GM10248 (cell line): ENCODE measurements around the gene RTN4R.
"Not testable (repeated sequence)": the region's sequence is repeated elsewhere in the genome, so short reads cannot be mapped to it uniquely, and the experiment has no call there.

Experiments
- CTCF ChIA-PET: fragments of 300-600 bp; sonication (Branson Sonifier 250); formaldehyde crosslinking; extraction: SDS; loops from one replicate; lab custom pipeline; 2021; ENCODE audit warnings: antibody characterized with exemption; lab: Yijun Ruan, JAX
- POLR2A ChIA-PET: fragments of 350-650 bp; sonication (Branson Sonifier 250); formaldehyde crosslinking; extraction: SDS; loops from one replicate; lab custom pipeline; 2020; ENCODE audit warnings: antibody characterized with exemption; lab: Yijun Ruan, JAX
- DNase-seq: peaks from one replicate; pipeline ENCODE4 v3.0.0; 2012; ENCODE audit errors: extremely low spot score
- TF ChIP-seq, protein P1 (sequence below): IDR thresholded peaks from 2 replicates; pipeline ENCODE4 v1.5.1; 2012; ENCODE audit warnings: mild to moderate bottlenecking, low read depth; ENCODE audit errors: extremely low read depth, missing control alignments, control extremely low read depth

The RTN4R gene

DNA sequence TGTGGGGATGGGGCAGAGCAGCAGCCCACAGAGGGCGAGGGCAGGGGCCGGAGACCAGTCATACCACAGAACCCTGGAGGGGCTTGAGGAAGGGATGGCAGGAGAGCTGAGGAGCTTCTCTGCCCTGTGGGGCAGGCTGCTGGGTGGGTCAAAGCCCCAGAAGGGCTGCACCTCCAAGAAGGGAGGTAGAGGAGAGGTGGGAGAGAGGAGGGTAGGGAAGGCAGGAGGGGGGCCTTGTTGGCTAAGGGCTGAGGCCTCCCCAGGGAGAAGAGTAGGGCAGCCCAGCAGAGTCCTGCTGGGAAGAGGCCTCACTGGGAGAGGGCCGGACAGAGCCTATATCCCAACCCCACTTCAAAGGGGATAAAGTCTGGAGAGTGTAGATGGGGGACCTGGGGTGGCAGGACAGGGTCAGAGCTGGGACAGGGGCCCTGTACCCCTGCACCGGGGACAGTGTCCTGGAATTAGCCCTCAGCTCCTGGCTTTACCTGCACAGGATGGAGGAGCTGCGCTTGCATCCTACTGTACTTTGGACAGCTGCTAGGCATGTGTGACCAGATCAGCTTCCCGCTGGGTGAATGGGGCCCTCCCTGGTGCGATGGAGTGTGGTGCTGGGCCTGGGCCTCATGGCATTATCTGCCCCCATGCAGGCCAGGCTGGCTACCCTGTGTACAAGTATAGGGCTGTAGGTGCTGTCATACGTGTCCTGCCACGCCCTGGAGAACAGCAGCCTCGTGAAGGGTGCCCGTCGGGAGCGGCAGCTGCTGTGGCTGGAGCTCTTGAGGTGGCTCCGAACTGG, 44.5 kb upstream of the RTN4R start:
- ChIA-PET CTCF (no interaction called here), POLR2A (no interaction called here)
- TF ChIP-seq, protein P1, sequence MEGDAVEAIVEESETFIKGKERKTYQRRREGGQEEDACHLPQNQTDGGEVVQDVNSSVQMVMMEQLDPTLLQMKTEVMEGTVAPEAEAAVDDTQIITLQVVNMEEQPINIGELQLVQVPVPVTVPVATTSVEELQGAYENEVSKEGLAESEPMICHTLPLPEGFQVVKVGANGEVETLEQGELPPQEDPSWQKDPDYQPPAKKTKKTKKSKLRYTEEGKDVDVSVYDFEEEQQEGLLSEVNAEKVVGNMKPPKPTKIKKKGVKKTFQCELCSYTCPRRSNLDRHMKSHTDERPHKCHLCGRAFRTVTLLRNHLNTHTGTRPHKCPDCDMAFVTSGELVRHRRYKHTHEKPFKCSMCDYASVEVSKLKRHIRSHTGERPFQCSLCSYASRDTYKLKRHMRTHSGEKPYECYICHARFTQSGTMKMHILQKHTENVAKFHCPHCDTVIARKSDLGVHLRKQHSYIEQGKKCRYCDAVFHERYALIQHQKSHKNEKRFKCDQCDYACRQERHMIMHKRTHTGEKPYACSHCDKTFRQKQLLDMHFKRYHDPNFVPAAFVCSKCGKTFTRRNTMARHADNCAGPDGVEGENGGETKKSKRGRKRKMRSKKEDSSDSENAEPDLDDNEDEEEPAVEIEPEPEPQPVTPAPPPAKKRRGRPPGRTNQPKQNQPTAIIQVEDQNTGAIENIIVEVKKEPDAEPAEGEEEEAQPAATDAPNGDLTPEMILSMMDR = no peak
- DNase-seq = no peak

- CTCF ChIA-PET, POLR2A ChIA-PET, DNase-seq: not testable (repeated sequence)
Measured at GRCh38 chr22:20311249-20312062, 43.3 kb upstream of the RTN4R start.

DNA sequence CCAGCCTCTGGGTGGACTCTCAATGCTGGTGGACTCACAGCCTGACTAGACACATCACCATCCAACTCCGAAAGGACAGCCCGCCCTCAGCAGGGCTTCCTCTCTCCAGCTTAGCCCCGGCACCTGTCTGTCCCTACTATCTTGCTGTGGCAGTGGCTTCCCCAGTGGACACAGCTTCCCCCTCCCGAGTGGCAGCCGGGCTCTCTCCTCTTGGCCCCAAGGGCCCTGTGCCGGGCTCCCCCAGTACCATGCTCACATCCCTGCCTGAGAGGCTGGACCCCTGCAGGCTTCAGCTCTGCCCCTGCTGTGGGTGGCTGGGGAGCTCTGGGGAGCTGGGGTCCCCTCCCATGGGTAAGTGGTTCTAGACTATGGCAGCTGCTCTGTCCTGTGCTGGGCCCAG, 42.7 kb upstream of the RTN4R start:
- CTCF ChIA-PET, DNase-seq, POLR2A ChIA-PET: not testable (repeated sequence)

GRCh38 chr22:20310180-20310579, 42.1 kb upstream of the RTN4R start:
- CTCF ChIA-PET, DNase-seq, POLR2A ChIA-PET: not testable (repeated sequence)

DNA sequence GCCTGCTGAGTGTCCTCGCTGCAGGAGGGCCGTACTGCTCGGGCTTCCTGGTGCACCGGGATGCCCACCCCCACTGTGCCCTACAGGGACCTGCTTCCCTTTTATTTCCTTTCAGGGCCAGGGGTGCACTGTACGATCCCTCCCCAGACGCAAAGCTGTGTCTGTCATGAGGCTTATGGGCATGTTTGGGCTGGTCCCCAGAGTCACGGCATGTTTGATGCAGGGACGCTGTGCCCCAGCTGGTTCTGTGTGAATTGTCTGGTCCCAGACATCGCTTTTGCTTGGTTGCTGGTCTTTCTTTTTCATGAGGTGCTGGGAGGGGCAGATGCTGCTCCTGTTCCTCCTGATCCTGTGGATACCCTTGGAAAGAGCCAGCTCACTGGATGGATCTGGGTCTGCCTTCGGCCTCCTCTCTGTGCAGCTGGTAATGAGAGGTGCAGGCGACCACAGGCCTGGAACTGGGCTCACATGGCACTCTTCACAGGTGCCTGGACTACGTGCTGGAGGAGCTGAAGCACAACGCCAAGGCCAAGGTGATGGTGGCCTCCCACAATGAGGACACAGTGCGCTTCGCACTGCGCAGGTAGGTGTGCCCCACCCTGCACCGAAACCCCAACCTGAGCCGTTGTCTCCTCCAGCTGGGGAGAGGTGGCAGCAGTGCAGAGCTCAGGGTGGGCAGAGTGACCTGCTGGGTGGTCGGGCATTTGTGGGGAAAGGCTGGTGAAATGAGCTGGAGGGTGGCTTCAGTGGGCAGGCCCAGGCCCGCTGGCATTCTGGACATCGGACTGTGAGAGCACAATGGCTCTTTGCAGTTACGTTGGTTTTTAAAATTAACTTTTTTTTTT, 40.9 kb upstream of the RTN4R start:
- DNase-seq, CTCF ChIA-PET, POLR2A ChIA-PET: not testable (repeated sequence)

DNA sequence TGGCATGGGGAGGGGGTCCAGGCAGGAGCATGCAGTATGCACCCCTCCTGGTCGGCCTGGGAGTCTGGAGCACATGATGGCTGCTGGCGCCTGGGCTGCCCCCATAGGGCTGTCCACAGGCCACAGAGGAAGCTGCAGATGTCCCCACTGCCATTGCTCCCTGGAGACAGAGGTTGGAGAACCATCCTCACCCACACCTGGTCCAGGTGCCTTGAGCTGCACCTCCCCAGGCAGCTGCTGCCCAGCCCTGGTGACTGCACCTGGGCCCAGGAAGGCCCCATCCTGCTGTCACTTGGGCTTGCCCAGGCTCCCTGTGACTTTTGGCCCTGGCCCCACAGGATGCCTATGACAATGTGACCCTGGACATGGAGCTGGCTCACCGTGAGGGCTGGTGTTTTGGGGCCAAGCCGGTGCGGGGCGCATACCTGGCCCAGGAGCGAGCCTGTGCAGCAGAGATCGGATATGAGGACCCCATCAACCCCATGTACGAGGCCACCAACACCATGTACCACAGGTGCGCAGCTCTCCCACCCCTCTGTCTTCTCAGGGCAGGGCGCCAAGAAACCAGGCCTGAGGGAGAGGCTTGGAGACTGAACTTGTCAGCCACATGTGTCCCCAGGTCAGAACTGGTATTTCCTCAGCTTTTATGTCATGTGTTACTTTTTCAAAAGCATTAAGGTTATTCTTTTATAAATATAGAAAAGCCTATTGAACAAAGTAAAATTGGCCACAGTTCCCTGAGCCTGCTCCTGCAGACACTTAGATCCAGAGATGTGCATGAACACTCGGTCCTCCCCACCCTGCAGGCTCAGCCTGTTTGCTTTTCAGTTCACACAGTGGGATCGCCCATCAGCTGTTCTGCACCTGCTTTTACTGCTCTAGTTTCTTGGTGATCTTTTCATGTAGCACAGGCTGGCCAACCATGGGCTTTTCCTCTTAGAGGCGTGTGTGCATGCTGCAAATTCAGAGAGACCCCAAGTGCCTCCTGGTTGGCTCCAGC, 39.6 kb upstream of the RTN4R start:
- POLR2A ChIA-PET, CTCF ChIA-PET, DNase-seq: not testable (repeated sequence)

GRCh38 chr22:20306646-20307447, 38.7 kb upstream of the RTN4R start:
- POLR2A ChIA-PET, CTCF ChIA-PET: not testable (repeated sequence)

DNA sequence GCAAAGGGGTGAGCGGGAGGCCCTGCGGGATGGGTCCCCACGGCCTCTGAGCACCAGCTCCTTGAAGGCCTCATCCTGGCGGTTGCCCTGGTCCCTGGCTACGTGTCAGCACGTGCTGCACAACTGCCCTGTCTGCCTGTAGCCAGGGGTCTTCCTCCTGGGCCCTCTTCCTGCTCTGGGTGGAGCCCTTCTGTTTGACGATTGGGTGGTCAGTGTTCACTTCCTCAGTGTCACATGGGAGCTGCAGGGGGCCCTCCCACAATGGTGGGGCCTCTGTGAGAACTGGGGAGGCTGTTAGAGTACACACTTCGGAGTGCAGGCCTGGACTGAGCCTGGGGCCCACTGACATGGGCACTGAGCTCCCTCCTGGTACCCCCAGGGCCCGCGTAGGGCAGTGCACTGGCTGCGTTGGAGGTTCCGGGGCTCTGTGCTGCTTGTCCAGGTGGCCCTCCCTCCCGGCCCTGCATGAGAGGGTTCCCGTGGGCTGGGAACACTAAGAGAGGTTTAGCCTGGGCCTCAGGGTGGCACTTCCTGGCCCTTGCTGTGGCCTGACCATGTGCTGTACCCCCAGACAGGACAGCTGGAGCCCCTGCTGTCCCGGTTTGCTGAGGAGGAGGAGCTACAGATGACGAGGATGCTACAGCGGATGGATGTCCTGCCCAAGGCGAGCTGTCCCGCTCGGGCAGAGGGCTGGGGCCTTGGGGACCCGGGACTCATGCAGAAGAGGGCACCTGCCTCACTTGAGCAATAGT, 38.0 kb upstream of the RTN4R start:
- ChIA-PET CTCF (no interaction called here), POLR2A (no interaction called here)
- DNase-seq = no peak
- TF ChIP-seq, protein P1 = no peak

More at GRCh38 chr22:20306646-20307447, 38.7 kb upstream of the RTN4R start:
- DNase-seq = not testable (repeated sequence)

GRCh38 chr22:20305230-20305893, 37.2 kb upstream of the RTN4R start:
- CTCF ChIA-PET, DNase-seq, POLR2A ChIA-PET: not testable (repeated sequence)
